IMR-90 (cell line): ENCODE measurements around the gene F3. TPM values are rescaled to one million over a fixed set of nuclear protein-coding genes. Genes with fewer than 3 reads are reported as not detected.
"Not testable (repeated sequence)": the region's sequence is repeated elsewhere in the genome, so short reads cannot be mapped to it uniquely, and the experiment has no call there.

Source experiments
- ATAC-seq: fragments of 200-7000 bp; cut with Tn5 transposase; 2 replicates; pipeline ENCODE4 v1.9.1; 2020; ENCODE audit warnings: low read depth, mild to moderate bottlenecking, moderate library complexity
- BruUV-seq: library from RNA; stranded (reverse); fragments of 400-500 nt; replicated peaks from 2 replicates; lab custom pipeline; 2021; lab: Mats Ljungman, UMichigan
- CTCF ChIA-PET: fragments of 300-600 bp; formaldehyde crosslinking; extraction: SDS; loops from one replicate; lab custom pipeline; 2021; ENCODE audit warnings: antibody characterized with exemption; lab: Yijun Ruan, JAX
- POLR2A ChIA-PET: fragments of 300-600 bp; sonication (Branson Sonifier 250); formaldehyde crosslinking; loops from one replicate; lab custom pipeline; 2022; ENCODE audit warnings: antibody characterized with exemption; ENCODE audit not compliant: unreplicated experiment; lab: Charles Lee
- DNase-seq: peaks from one replicate; pipeline ENCODE4 v3.0.0; 2013
- H2AFZ ChIP-seq: replicated peaks from 2 replicates; pipeline ENCODE3; 2013; ENCODE audit warnings: low read length, mild to moderate bottlenecking; ENCODE audit not compliant: poor library complexity
- H2AK5ac ChIP-seq: 2 replicates; pipeline ENCODE4 v1.6.1; 2013; ENCODE audit warnings: low read depth, low read length, inconsistent platforms
- H2AK9ac ChIP-seq: replicated peaks from 2 replicates; pipeline ENCODE3; 2013; ENCODE audit warnings: mild to moderate bottlenecking, low read depth, low read length, moderate library complexity; ENCODE audit not compliant: poor library complexity
- H2BK120ac ChIP-seq: 2 replicates; pipeline ENCODE4 v1.6.1; 2013; ENCODE audit warnings: low read depth, low read length, inconsistent platforms
- H2BK15ac ChIP-seq: 3 replicates; pipeline ENCODE4 v1.6.1; 2013; ENCODE audit warnings: low read depth, low read length, inconsistent platforms
- H2BK20ac ChIP-seq: 2 replicates; pipeline ENCODE4 v1.6.1; 2013; ENCODE audit warnings: low read depth, mild to moderate bottlenecking, inconsistent platforms, low read length, moderate library complexity
- H2BK5ac ChIP-seq: 2 replicates; pipeline ENCODE4 v1.6.1; 2013; ENCODE audit warnings: mild to moderate bottlenecking, low read depth, low read length, inconsistent platforms; ENCODE audit not compliant: poor library complexity, severe bottlenecking
- H3K14ac ChIP-seq: replicated peaks from 2 replicates; pipeline ENCODE4 v1.6.1; 2013; ENCODE audit warnings: low read depth, low read length, inconsistent platforms
- H3K18ac ChIP-seq: 2 replicates; pipeline ENCODE4 v1.6.1; 2013; ENCODE audit warnings: low read depth, low read length, control low read depth
- H3K23ac ChIP-seq: 2 replicates; pipeline ENCODE4 v1.6.1; 2013; ENCODE audit warnings: low read depth, low read length, inconsistent platforms
- H3K27ac ChIP-seq: 2 replicates; pipeline ENCODE4 v1.5.1; 2013; ENCODE audit warnings: mild to moderate bottlenecking, control low read depth, low read length; ENCODE audit not compliant: insufficient read depth
- H3K27me3 ChIP-seq: 2 replicates; pipeline ENCODE4 v1.6.1; 2013; ENCODE audit warnings: low read length; ENCODE audit not compliant: control insufficient read depth, insufficient read depth
- H3K36me3 ChIP-seq: 2 replicates; pipeline ENCODE4 v1.6.1; 2013; ENCODE audit warnings: low read length, mixed read lengths; ENCODE audit not compliant: control insufficient read depth, insufficient read depth
- H3K4ac ChIP-seq: 2 replicates; pipeline ENCODE4 v1.6.1; 2013; ENCODE audit warnings: low read depth, low read length, inconsistent platforms
- H3K4me1 ChIP-seq: 2 replicates; pipeline ENCODE4 v1.6.1; 2013; ENCODE audit warnings: low read length, mixed read lengths; ENCODE audit not compliant: control insufficient read depth, insufficient read depth
- H3K4me2 ChIP-seq: 2 replicates; pipeline ENCODE4 v1.6.1; 2013; ENCODE audit warnings: low read depth, mild to moderate bottlenecking, control low read depth, low read length, moderate library complexity
- H3K4me3 ChIP-seq: 2 replicates; pipeline ENCODE4 v1.5.1; 2013; ENCODE audit warnings: low read depth, mild to moderate bottlenecking, control low read depth, low read length, moderate library complexity; ENCODE audit not compliant: insufficient read depth
- H3K56ac ChIP-seq: 2 replicates; pipeline ENCODE4 v1.6.1; 2013; ENCODE audit warnings: low read length, inconsistent platforms; ENCODE audit not compliant: insufficient read depth; ENCODE audit errors: extremely low read depth
- H3K79me1 ChIP-seq, 2 experiments: 2 replicates each; pipeline ENCODE4 v1.6.1; 2013; ENCODE audit warnings: low read length in 2 of 2, inconsistent platforms in 1 of 2, low read depth in 1 of 2
- H3K9ac ChIP-seq: 2 replicates; pipeline ENCODE4 v1.6.1; 2013; ENCODE audit warnings: low read depth, low read length, control low read depth
- H3K9me1 ChIP-seq: 2 replicates; pipeline ENCODE4 v1.6.1; 2013; ENCODE audit warnings: low read length, inconsistent platforms; ENCODE audit not compliant: insufficient read depth
- H3K9me3 ChIP-seq: 2 replicates; pipeline ENCODE4 v1.6.1; 2013; ENCODE audit warnings: low read length; ENCODE audit not compliant: control insufficient read depth, insufficient read depth
- H4K20me1 ChIP-seq: 2 replicates; pipeline ENCODE4 v1.6.1; 2013; ENCODE audit warnings: low read length, inconsistent platforms; ENCODE audit not compliant: insufficient read depth
- H4K5ac ChIP-seq: 2 replicates; pipeline ENCODE4 v1.6.1; 2013; ENCODE audit warnings: mild to moderate bottlenecking, low read depth, low read length, control low read depth
- H4K8ac ChIP-seq, 2 experiments: 2 replicates each; pipeline ENCODE4 v1.6.1; 2013; ENCODE audit warnings: low read depth in 2 of 2, low read length in 2 of 2, control low read depth in 1 of 2, inconsistent platforms in 1 of 2
- H4K91ac ChIP-seq: 2 replicates; pipeline ENCODE4 v1.6.1; 2013; ENCODE audit warnings: low read depth, low read length, inconsistent platforms; ENCODE audit not compliant: insufficient read depth
- WGBS, 2 experiments: methylation state at CpG; one replicate each; pipeline versions ENCODE4 v1.1.5 to v1.1.7; 2013; ENCODE audit warnings: missing lambda C conversion rate in 2 of 2; ENCODE audit not compliant: insufficient read length in 1 of 2; ENCODE audit errors: extremely low coverage in 2 of 2; 5-methylcytosine and 5-hydroxymethylcytosine counted together
- dilution Hi-C: fragments of 300-500 bp; cut with HindIII; formaldehyde crosslinking; loops from one replicate; pipeline ENCODE4 v1.14.3; 2018; ENCODE audit warnings: low sequenced_read_pairs; ENCODE audit not compliant: unreplicated experiment
- in situ Hi-C: fragments of 300-500 bp; cut with MboI; formaldehyde crosslinking; loops from 3 replicates; pipeline ENCODE4 v1.14.3; 2019; ENCODE audit warnings: low sequenced_read_pairs, inconsistent platforms, mixed read lengths
- intact Hi-C: fragments of 100-400 bp; cut with micrococcal nuclease; formaldehyde crosslinking; loops from 2 replicates; pipeline ENCODE4 v1.10.0; 2022
- polyA plus RNA-seq, 3 experiments: library from polyadenylated mRNA; depleted of rRNA; stranded (reverse); fragments of >200 nt; gene quantifications; 2 replicates each; pipeline ENCODE4 v1.2.3, GENCODE V29; 2012; ENCODE audit warnings: low replicate concordance in 1 of 3
- total RNA-seq: library from RNA; depleted of rRNA; stranded (reverse); fragments of >200 nt; gene quantifications from 2 replicates; pipeline ENCODE4 v1.2.3, GENCODE V29; 2012

F3 gene
- total and polyA plus RNA-seq, 2 of the 4 experiments (the other 2 are of a cell fraction): 75.6 to 126 TPM

- H3K27ac ChIP-seq, in situ Hi-C loops, H2AFZ ChIP-seq, H3K23ac ChIP-seq, H3K4me1 ChIP-seq, H2BK15ac ChIP-seq, dilution Hi-C loops, H2BK20ac ChIP-seq, H2BK5ac ChIP-seq, H4K20me1 ChIP-seq, H3K14ac ChIP-seq, H2AK5ac ChIP-seq, H3K36me3 ChIP-seq, ATAC-seq, DNase-seq, CTCF ChIA-PET, H3K9me3 ChIP-seq, H3K4me3 ChIP-seq, H4K5ac ChIP-seq, H3K9ac ChIP-seq, H4K91ac ChIP-seq, H2AK9ac ChIP-seq, H3K56ac ChIP-seq, H3K18ac ChIP-seq, BruUV-seq, H3K9me1 ChIP-seq, H2BK120ac ChIP-seq, H4K8ac ChIP-seq, H3K4me2 ChIP-seq, intact Hi-C loops, H3K27me3 ChIP-seq, H3K4ac ChIP-seq, POLR2A ChIA-PET, H3K79me1 ChIP-seq: not testable (repeated sequence)
- no CpG with 5 or more reads among the region's 2 CpGs for WGBS, 2 experiments
These were observed 26.5 kb upstream of the F3 start for GRCh38 chr1:94567975-94568607.

- H3K79me1 ChIP-seq, H3K9ac ChIP-seq, H3K14ac ChIP-seq, ATAC-seq, H3K4me3 ChIP-seq, H3K4me1 ChIP-seq, H3K18ac ChIP-seq, H3K36me3 ChIP-seq, H4K8ac ChIP-seq, BruUV-seq, intact Hi-C loops, H2AK5ac ChIP-seq, in situ Hi-C loops, H4K91ac ChIP-seq, H3K27ac ChIP-seq, H2AK9ac ChIP-seq, CTCF ChIA-PET, H3K4me2 ChIP-seq, H4K5ac ChIP-seq, H3K9me1 ChIP-seq, H3K56ac ChIP-seq, H3K4ac ChIP-seq, H2BK5ac ChIP-seq, DNase-seq, H3K9me3 ChIP-seq, H3K23ac ChIP-seq, H2BK15ac ChIP-seq, H3K27me3 ChIP-seq, H4K20me1 ChIP-seq, POLR2A ChIA-PET, dilution Hi-C loops, H2BK120ac ChIP-seq, H2AFZ ChIP-seq, H2BK20ac ChIP-seq: not testable (repeated sequence)
- WGBS, 2 experiments: no CpG with 5 or more reads among the region's 5 CpGs
These were observed 24.9 kb upstream of the F3 start for GRCh38 chr1:94566436-94566835.
